GM13977 (cell line): ENCODE data around the gene JMJD7.

Source experiments
- DNase-seq: peaks from one replicate; pipeline ENCODE4 v3.0.0; 2012; ENCODE audit warnings: low spot score
- in situ Hi-C: fragments of 300-500 bp; cut with MboI; formaldehyde crosslinking; loops from one replicate; pipeline ENCODE4 v1.12.0; 2022; ENCODE audit warnings: low sequenced_read_pairs, low pct_unique_long_range_greater_than_20kb, mixed read lengths, inconsistent platforms; ENCODE audit not compliant: unreplicated experiment
- TF ChIP-seq, protein P1 (sequence below): IDR thresholded peaks from 2 replicates; pipeline ENCODE4 v1.5.1; 2012; ENCODE audit warnings: mild to moderate bottlenecking, control low read depth; ENCODE audit not compliant: insufficient read depth; ENCODE audit errors: extremely low read depth, missing control alignments

JMJD7 gene

DNA sequence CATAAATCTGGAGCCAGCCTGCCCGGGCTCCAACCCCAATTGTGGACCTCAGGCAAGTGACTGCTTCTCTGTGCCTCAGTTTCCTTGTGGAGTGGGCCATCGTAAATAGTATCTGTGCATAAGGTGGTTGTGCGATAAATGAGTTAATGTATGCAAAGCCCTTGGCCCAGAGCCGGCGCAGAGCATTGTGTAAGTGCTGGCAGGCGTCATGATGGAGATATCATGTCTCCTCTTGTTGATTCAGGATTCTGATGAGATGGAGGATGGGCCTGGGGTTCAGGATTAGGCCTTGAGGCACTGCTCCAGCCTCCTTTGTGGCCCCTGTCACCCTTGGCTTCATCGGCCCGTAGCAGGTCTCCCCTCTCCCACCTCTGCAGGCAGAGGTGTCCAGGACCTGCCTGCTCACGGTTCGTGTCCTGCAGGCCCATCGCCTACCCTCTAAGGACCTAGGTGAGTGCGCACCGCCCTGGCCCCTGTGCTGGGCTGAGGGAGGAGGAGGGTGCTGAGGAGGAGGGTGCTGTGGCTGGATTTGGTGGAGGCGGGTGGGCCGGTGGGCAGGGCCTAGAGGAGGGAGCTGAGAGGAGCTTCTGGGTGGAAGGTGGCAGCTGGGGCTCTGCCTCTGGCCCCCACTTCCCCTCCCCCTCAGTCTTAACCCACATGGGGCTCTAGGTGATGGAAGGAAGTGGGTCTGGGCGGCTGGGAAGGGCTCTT is 12.0 kb downstream of the JMJD7 start:
- DNase-seq, result no peak
- in situ Hi-C loops, result no loop called here
- TF ChIP-seq, protein P1, sequence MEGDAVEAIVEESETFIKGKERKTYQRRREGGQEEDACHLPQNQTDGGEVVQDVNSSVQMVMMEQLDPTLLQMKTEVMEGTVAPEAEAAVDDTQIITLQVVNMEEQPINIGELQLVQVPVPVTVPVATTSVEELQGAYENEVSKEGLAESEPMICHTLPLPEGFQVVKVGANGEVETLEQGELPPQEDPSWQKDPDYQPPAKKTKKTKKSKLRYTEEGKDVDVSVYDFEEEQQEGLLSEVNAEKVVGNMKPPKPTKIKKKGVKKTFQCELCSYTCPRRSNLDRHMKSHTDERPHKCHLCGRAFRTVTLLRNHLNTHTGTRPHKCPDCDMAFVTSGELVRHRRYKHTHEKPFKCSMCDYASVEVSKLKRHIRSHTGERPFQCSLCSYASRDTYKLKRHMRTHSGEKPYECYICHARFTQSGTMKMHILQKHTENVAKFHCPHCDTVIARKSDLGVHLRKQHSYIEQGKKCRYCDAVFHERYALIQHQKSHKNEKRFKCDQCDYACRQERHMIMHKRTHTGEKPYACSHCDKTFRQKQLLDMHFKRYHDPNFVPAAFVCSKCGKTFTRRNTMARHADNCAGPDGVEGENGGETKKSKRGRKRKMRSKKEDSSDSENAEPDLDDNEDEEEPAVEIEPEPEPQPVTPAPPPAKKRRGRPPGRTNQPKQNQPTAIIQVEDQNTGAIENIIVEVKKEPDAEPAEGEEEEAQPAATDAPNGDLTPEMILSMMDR, result no peak

DNA sequence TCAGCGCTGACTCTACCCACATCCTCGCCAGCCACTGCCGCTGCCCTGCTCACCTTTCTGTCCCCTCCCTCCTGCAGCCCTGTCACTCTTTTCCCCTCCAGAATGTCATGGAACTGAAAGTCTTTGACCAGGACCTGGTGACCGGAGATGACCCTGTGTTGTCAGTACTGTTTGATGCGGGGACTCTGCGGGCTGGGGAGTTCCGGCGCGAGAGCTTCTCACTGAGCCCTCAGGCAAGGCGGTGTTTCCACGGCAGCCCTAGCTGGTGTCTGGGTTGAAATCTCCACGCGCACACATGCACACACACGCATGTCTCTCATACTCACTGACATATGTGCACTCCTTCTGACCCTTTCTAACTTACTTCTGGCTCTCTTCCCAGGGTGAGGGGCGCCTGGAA is 12.8 kb downstream of the JMJD7 start:
- DNase-seq, result no peak
- TF ChIP-seq, protein P1, result no peak
- in situ Hi-C loops, result no loop called here

DNA sequence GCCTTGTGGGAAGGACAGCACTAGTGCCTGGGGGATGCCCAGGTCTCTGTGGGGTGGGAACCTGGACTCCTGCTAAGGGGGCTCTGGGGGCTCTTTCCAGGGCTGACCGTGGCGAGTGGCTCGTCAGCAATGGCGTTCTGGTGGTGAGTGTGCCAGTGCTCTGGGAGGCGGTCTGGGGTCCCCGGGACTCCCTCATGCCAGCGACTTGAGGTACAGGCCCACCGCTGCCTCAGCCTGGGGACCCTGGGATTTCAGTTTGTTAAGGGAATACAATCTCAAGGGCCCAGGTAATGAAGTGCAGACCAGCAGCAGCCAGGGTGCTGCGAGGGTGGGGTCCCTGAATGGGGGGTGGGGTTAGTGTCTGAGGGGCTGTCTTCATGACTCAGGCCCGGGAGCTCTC is 13.2 kb downstream of the JMJD7 start:
- TF ChIP-seq, protein P1, result no peak
- in situ Hi-C loops, result no loop called here
- DNase-seq, result no peak

DNA sequence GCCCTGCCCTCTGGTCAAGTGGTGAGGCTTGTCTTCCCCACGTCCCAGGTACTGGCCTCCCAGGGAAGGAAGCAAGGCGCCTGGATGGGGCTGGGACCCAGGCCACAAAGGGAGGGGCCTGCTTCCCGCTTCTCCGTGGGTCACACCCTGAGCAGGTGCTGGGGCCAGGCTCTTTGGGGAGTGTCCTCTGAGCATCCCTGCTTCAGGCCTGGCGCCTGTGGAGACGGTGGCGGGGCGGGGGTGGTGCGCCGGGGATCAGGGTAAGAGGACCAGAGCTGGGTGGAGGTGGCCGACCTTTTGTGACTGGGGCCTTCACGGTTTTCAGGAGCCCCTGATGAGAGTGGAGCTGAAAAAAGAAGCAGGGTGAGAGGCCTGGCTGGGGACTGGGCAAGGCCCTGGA is 14.3 kb downstream of the JMJD7 start:
- in situ Hi-C loops, result no loop called here
- no peak for DNase-seq
- TF ChIP-seq, protein P1, result no peak

DNA sequence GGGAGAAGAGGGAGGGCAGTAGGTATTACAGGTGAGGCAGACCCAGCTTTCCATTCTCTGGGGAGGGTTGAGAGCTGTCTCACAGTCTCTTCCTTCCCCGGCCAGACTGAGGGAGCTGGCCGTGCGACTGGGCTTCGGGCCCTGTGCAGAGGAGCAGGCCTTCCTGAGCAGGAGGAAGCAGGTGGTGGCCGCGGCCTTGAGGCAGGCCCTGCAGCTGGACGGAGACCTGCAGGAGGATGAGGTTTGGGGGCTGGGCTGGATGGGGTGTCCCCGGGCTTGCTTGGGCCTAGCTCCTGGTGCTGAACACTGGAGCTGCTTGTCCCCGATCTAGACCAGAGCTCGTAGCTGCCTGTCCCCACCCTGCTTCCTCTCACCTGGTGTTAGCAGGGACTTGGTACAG is 15.7 kb downstream of the JMJD7 start:
- in situ Hi-C loops, result no loop called here
- TF ChIP-seq, protein P1, result no peak

DNA sequence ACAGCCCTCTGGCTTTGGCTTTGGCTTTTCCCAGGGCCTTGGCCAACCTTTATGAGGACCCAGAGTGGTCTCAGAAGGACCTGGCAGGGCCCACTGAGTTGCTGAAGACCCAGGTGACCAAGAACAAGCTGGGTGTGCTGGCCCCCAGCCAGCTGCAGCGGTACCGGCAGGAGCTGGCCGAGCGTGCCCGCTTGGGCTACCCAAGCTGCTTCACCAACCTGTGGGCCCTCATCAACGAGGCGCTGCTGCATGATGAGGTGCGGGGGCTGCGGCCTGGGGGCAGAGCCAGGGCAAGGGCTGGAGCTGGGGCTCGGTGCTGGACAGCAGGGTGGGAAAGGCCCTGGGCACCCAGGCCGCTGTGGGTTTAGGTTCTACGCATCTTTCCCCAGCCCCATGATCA is 16.9 kb downstream of the JMJD7 start:
- in situ Hi-C loops, result no loop called here
- TF ChIP-seq, protein P1, result no peak
- no peak for DNase-seq

More for the DNA sequence above, 15.7 kb downstream of the JMJD7 start:
- DNase-seq, result no peak
